Measurements from ENCODE around the gene CENPB. TPM values are rescaled to one million over a fixed set of nuclear protein-coding genes. Genes with fewer than 3 reads are reported as not detected.
"Not testable (repeated sequence)": the region's sequence is repeated elsewhere in the genome, so short reads cannot be mapped to it uniquely, and the experiment has no call there.

CENPB gene
- total RNA-seq, 1 experiment from 2014 or later: 163 TPM

- DNase-seq (ENCODE audit: low read depth): not testable (repeated sequence)
These were observed 2.7 kb upstream of the CENPB start for GRCh38 chr20:3789201-3789600.

- no peak for DNase-seq (ENCODE audit: low read depth)
These were observed 2.2 kb upstream of the CENPB start for GRCh38 chr20:3788685-3789155.

GRCh38 chr20:3787324-3788014, 929 bp upstream of the CENPB start:
- no peak for DNase-seq (ENCODE audit: low read depth)

- peak; percentile 70 for DNase-seq (ENCODE audit: low read depth)
These were observed 435 bp downstream of the CENPB start for GRCh38 chr20:3786126-3786484.

- DNase-seq (ENCODE audit: low read depth): no peak
These were observed 1.1 kb downstream of the CENPB start for GRCh38 chr20:3785240-3786125.

- DNase-seq (ENCODE audit: low read depth): no peak
These were observed 1.7 kb downstream of the CENPB start for GRCh38 chr20:3784863-3785239.

GRCh38 chr20:3784216-3784853, 2.2 kb downstream of the CENPB start:
- DNase-seq (ENCODE audit: low read depth): peak; percentile 66

- DNase-seq (ENCODE audit: low read depth): no peak
These were observed 2.9 kb downstream of the CENPB start for GRCh38 chr20:3783511-3784195.

- no peak for DNase-seq (ENCODE audit: low read depth)
These were observed 3.5 kb downstream of the CENPB start for GRCh38 chr20:3783068-3783489.

- no peak for DNase-seq (ENCODE audit: low read depth)
These were observed 3.9 kb downstream of the CENPB start for GRCh38 chr20:3782597-3782996.

- peak; percentile 95 for DNase-seq (ENCODE audit: low read depth)
These were observed 5.2 kb downstream of the CENPB start, which contains the start of gene SPEF1 for GRCh38 chr20:3781153-3781910. Gene SPEF1, minus strand, starts transcription at chr20:3781448. Its CDS starts 161 bp downstream, at chr20:3781287.

GRCh38 chr20:3778976-3779375, 7.6 kb downstream of the CENPB start:
- no peak for DNase-seq (ENCODE audit: low read depth)

- peak; percentile 33 for DNase-seq (ENCODE audit: low read depth)
These were observed 8.6 kb downstream of the CENPB start for GRCh38 chr20:3777716-3778629.

GRCh38 chr20:3777381-3777715, 9.2 kb downstream of the CENPB start:
- no peak for DNase-seq (ENCODE audit: low read depth)

GRCh38 chr20:3775457-3776108, 11.0 kb downstream of the CENPB start:
- DNase-seq (ENCODE audit: low read depth): no peak

- DNase-seq (ENCODE audit: low read depth): no peak
These were observed 14.9 kb downstream of the CENPB start for GRCh38 chr20:3771552-3772058.

- DNase-seq (ENCODE audit: low read depth): peak; percentile 85
These were observed 18.0 kb downstream of the CENPB start for GRCh38 chr20:3768342-3769130.
